Measurements from ENCODE around the gene FAXC. TPM values are rescaled to one million over a fixed set of nuclear protein-coding genes. Genes with fewer than 3 reads are reported as not detected.

FAXC gene
- total and polyA plus RNA-seq, 2 of the 13 experiments (the other 11 are each of a cell fraction or from before 2014, with no cell fraction given): 0.11 to 0.63 TPM

- ATAC-seq (no peak), FAIRE-seq (no peak), DNase-seq (ENCODE audit: low spot score) (no peak)
- TF ChIP-seq ZBTB21 (CRISPR knock-in tag; IDR thresholded peaks at IDR 0.05) (no peak), NR2F1 (CRISPR knock-in tag; IDR thresholded peaks at IDR 0.05) (no peak), ZBTB2 (CRISPR knock-in tag; IDR thresholded peaks at IDR 0.05; ENCODE audit: low read depth) (no peak)
- no peaks in the 10 kb centered on the region for H3K4me1 ChIP-seq (ENCODE audit: insufficient read depth, low read length)
- in situ Hi-C loops (cut with HindIII; ENCODE audit: extremely low pct_ligation_motif_present, low pct_unique_long_range_greater_than_20kb) (no loop called here), intact Hi-C loops (cut with micrococcal nuclease; ENCODE audit: unreplicated experiment) (no loop called here)
- POLR2A ChIA-PET: no interaction called here
- H3K27me3 ChIP-seq (ENCODE audit: control insufficient read depth in 1 of 2, insufficient read depth in 2 of 2, low read length in 2 of 2): peaks cover 1 to 38% of the 10 kb centered on the region in 2 experiments
- 0% methylated on average over 1 of the region's 2 CpGs for WGBS (ENCODE audit: low lambda C conversion rate)
- CTCF ChIA-PET (ENCODE audit: low intra/inter-chr PET ratio, low total read pairs): no interaction called here
- no peak overlapping the region for H3K27ac ChIP-seq (ENCODE audit: extremely low read length, insufficient read depth, low read length)
- no TSS peak for BruUV-seq (replicated peaks)
- H4K20me1 ChIP-seq (ENCODE audit: insufficient read depth, low read length): no peaks in the 10 kb centered on the region
- no peak overlapping the region for H2AFZ ChIP-seq (ENCODE audit: low read length)
- H3K4me2 ChIP-seq (ENCODE audit: low read depth, low read length): no peak overlapping the region
- no peaks in the 10 kb centered on the region for H3K79me2 ChIP-seq (ENCODE audit: insufficient read depth, low read length)
- no peak overlapping the region for H3K4me3 ChIP-seq (replicated peaks in 1 of 3; ENCODE audit: insufficient read depth in 1 of 3, low read depth in 2 of 3, low read length in 3 of 3)
- no peak overlapping the region for H3K9ac ChIP-seq (ENCODE audit: insufficient read depth, low read depth, low read length)
- H3K9me3 ChIP-seq (ENCODE audit: low read length): no peaks in the 10 kb centered on the region
- H3K36me3 ChIP-seq (replicated peaks in 1 of 2; ENCODE audit: control insufficient read depth in 1 of 2, insufficient read depth in 2 of 2, low read length in 2 of 2): no peaks in the 10 kb centered on the region
These were observed 96.2 kb downstream of the FAXC start for GRCh38 chr6:99253271-99253670.

GRCh38 chr6:99252421-99252820, 97.1 kb downstream of the FAXC start:
- Histone ChIP-seq H3K4me3 (replicated peaks in 1 of 3; ENCODE audit: insufficient read depth in 1 of 3, low read depth in 2 of 3, low read length in 3 of 3) (no peak overlapping the region), H3K4me2 (ENCODE audit: low read depth, low read length) (no peak overlapping the region), H3K9me3 (ENCODE audit: low read length) (no peaks in the 10 kb centered on the region), H3K4me1 (ENCODE audit: insufficient read depth, low read length) (no peaks in the 10 kb centered on the region), H4K20me1 (ENCODE audit: insufficient read depth, low read length) (no peaks in the 10 kb centered on the region), H3K79me2 (ENCODE audit: insufficient read depth, low read length) (no peaks in the 10 kb centered on the region), H3K9ac (ENCODE audit: insufficient read depth, low read depth, low read length) (no peak overlapping the region), H3K27me3 (ENCODE audit: control insufficient read depth in 1 of 2, insufficient read depth in 2 of 2, low read length in 2 of 2) (peaks cover 1 to 38% of the 10 kb centered on the region in 2 experiments; a peak in 4 of 5 replicates), H2AFZ (ENCODE audit: low read length) (no peak overlapping the region), H3K27ac (ENCODE audit: extremely low read length, insufficient read depth, low read length) (no peak overlapping the region), H3K36me3 (replicated peaks in 1 of 2; ENCODE audit: control insufficient read depth in 1 of 2, insufficient read depth in 2 of 2, low read length in 2 of 2) (no peaks in the 10 kb centered on the region)
- intact Hi-C loops (cut with micrococcal nuclease; ENCODE audit: unreplicated experiment): no loop called here
- no peak for FAIRE-seq
- BruUV-seq (replicated peaks): no TSS peak
- CTCF ChIA-PET (ENCODE audit: low intra/inter-chr PET ratio, low total read pairs): no interaction called here
- POLR2A ChIA-PET: no interaction called here
- TF ChIP-seq ZNF33A (CRISPR knock-in tag; IDR thresholded peaks at IDR 0.05; ENCODE audit: borderline replicate concordance): no peak
- no peak for TF ChIP-seq KLF16 (CRISPR knock-in tag; IDR thresholded peaks at IDR 0.05)
- no peak for TF ChIP-seq MLX (CRISPR knock-in tag; IDR thresholded peaks at IDR 0.05)
- TF ChIP-seq MEF2D (CRISPR knock-in tag; IDR thresholded peaks at IDR 0.05): no peak
- no peak for ATAC-seq
- no peak for DNase-seq (ENCODE audit: low spot score)
- 18% methylated on average over 9 of the region's 9 CpGs for WGBS (ENCODE audit: low lambda C conversion rate)
- in situ Hi-C loops (cut with HindIII; ENCODE audit: extremely low pct_ligation_motif_present, low pct_unique_long_range_greater_than_20kb): no loop called here
